NCI-H345 treated with DMSO at 0.1 percent for 48 hours (cell line): Measurements from ENCODE around the gene RAB39B.
"Not testable (repeated sequence)": the region's sequence is repeated elsewhere in the genome, so short reads cannot be mapped to it uniquely, and the experiment has no call there.

Experiments
- DNase-seq: peaks from one replicate; lab custom pipeline; 2025; ENCODE audit not compliant: unreplicated experiment; lab: John Stamatoyannopoulos, UW

The RAB39B gene

DNA sequence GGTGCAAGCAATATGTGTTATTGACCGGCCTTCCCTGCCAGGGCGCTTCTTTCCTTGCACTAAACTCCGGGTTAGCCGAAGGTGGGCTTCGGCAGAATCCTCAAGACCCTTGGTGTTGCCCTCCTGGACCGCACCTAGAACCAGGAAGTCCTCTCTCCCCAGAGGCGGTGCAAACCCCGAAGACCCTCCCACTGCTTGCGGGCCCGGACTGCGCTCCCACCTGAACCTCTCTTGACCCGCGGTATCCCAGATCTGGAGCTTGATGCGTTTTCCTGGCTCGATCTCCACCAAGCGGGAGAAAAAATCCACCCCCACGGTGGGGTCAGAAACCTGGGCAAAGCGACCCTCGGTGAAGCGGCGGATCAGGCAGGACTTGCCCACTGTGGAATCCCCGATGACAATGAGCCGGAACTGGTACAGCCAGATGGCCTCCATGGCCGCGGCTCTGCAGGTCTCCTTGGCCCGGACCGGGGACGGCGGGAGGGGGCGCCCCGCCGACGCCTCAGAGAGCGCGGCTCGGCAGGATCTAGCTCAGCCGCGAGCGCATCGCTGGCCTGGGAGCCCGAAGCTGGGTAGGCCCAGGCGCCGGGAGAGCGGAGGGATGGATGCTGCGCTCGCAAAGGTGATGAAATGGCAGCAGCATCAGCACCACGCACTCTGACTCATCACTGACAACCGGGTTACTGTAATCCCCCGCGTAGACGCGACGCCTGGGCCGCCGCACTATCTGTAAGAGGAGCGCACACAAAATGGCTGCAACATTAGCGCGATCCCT lies at the start of gene RAB39B:
Gene RAB39B, minus strand, starts transcription at position 638 of the 775 bp plus-strand sequence. Its CDS starts 203 bp downstream, at position 435.
- DNase-seq = peak; percentile 58

DNA sequence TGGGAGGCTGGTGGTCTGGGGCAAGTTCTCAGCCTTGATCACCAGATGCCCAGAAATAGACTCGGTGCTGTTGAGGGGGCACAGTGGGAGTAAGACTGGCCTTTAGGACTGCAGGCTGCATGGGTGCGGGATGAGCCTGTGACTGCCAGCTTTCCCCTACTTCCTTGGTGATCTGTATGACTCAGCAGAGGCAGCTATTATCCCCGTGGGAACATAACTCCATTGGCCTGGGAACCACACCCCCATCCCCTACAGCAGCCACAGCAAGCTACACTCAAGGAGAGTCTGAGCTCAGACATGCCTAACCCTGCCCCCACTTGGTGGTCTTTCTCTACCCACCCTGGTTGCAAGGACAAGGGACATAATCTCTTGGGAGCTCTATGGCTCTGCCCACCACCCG lies 49.5 kb upstream of the RAB39B start:
- DNase-seq = no peak

GRCh38 chrX:155293771-155294170 lies 29.5 kb upstream of the RAB39B start:
- no peak for DNase-seq

DNA sequence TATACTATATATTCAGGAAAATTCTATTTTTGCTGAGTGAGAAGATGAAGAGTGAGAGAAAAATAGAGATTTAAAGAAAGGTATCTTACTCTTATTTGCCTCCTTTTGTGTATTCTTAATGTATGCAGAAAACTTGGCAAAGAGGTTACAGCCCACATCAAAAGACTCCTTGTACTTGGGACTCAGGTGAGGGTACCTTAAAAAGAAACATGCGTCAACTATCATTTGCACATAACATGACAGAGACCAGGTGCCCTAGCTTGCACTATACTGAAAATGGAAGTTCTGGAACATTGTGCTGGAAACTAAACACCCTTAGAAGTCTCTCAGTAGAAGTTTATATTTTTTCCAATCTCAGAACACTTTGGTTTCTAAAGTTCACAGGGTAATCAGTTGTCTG lies 15.6 kb upstream of the RAB39B start:
- no peak for DNase-seq

GRCh38 chrX:155270969-155271368 lies 6.7 kb upstream of the RAB39B start:
- no peak for DNase-seq

DNA sequence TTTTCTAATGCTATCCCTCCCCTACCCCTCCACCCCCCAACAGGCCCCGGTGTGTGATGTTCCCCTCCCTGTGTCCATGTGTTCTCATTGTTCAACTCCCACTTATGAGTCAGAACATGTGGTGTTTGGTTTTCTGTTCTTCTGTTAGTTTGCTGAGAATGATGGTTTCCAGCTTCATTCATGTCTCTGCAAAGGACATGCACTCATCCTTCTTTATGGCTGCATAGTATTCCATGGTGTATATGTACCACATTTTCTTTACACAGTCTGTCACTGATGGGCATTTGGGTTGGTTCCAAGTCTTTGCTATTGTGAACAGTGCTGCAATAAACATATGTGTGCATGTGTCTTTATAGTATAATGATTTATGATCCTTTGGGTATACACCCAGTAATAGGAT lies 3.7 kb upstream of the RAB39B start:
- not testable (repeated sequence) for DNase-seq

GRCh38 chrX:155266439-155266838 lies 2.1 kb upstream of the RAB39B start:
- DNase-seq = no peak

- DNase-seq = peak; percentile 5
These were observed 1.1 kb downstream of the RAB39B start for GRCh38 chrX:155262970-155263754.

DNA sequence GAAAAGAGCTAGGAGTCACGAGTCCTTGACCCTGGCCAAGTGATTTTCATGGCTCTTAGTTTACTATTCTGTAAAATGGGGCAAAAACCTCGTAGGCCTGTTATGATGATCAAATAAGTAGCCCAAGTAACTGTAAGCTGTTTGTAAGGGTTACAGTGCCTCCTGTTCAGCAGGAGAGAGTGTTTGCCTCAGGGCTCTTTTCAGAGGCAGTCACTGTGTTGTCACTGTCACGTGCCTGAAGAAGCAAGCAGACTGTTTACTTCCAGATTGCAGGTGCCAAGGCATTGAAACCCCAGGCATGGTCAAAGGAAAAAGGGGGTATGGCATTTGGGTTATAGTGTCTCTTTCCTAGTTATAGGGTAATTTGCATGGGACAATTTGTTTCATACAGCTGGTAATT lies 4.5 kb downstream of the RAB39B start:
- no peak for DNase-seq

DNA sequence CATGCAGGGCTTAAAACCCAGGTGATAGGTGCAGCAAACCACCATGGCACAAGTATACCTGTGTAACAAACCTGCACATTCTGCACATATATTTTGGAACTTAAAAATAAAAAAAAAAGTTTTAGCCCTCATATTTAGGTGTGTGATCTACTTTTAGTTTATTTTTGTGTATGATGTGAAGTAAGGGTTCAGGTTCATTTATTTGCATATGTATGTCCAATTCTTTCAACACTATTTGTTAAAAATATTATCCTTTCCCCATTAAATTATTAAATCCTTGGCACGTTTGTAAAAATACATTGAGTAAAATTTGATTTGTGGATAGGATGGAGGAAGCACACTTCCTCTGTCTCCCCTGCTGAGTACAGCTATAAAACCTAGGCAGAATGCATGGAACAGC lies 12.9 kb downstream of the RAB39B start:
- no peak for DNase-seq

DNA sequence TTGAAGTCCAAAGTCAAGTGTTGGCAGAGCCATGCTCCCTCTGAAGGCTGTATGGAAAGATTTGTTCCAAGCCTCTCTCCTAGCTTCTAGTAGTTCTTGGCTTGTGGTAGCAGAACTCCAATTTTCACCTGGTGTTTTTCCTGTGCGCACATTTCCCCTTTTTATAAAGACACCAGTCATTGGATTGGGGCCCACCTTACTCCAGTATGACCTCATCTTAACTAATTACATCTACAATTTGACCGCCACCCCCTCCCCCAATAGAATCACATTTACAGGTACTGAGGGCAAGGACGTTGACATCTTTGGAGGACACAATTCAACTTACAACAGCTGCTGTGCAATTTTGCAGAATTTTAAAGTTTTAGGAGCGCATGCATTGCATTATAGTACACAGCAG lies 16.8 kb downstream of the RAB39B start:
- no peak for DNase-seq

DNA sequence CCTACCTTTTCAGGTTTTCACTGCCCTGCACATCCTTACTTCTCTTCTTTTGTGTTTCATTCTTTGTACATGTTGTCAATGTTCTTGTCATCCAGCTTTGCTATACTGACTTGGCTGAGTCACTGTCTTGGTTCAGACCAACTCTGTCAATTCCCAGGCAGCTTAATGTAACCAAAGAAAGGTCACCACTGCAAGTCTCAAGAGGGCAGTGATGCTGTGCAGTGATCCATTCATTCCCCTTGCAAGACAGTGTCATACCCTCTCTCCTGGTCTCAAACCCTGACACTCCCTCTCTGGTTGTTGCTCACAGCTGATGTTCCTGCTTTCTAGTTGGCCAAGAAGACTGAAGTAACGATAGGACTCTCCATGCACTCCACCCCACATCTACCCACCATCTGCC lies 17.5 kb downstream of the RAB39B start:
- DNase-seq = no peak

DNA sequence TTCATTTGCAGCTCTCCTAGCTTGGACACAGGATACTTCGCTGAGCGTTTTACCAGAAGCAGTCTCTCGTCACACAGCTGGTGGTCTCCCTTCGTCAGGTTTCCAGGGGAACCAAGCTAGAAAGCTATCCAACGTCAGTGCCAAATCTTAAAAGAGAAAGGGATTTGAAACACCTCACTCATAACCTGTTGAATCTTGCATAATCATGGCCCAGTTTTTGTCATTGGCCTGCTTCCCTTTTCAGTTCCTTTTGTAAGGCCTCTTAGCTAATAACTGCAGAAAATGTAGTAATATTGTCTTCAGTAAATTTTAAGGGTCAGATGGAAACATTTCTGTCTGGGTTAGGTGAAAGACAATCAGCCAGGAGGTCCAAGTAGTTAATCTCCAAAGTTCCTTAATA lies 22.0 kb downstream of the RAB39B start:
- no peak for DNase-seq

GRCh38 chrX:155237719-155238118 lies 26.6 kb downstream of the RAB39B start:
- DNase-seq = no peak

DNA sequence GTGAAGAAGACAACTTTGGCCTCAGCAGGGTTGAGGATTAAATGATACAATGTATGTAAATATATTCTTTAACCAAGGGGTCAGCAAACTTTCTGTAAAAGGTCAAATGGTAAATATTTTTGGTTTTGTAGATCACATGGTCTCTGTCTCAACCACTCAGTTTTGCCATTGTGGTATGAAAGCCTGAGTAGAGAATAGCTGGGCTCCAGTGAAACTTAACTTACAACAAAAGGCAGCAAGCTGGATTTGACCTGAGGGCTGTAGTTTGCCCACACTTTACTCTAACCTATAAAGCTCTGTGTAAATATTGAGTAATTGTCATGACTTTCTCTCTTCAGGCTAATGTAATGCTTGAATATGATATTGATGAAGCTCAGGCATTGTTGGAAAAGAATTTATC lies 28.4 kb downstream of the RAB39B start:
- no peak for DNase-seq

- no peak for DNase-seq
These were observed 33.1 kb downstream of the RAB39B start for GRCh38 chrX:155231163-155231562.

DNA sequence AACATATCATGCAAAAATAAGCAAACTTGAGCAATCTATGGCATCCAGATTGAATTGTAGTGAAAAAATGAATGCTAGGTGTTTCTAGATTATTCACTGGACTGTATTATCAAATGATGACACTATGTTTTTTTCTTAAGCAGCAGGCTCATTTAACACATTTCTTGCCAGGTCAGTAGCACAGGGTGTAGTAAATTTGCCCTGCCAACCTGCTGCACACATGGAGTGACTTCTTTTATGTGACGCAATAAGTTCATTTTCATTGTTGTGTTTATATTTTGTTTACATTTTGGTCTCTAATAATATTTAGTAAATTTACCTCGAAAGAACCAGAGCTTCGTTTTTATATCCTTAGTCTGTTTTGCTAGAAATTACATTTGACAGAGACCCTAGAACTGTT lies 38.5 kb downstream of the RAB39B start:
- no peak for DNase-seq

DNA sequence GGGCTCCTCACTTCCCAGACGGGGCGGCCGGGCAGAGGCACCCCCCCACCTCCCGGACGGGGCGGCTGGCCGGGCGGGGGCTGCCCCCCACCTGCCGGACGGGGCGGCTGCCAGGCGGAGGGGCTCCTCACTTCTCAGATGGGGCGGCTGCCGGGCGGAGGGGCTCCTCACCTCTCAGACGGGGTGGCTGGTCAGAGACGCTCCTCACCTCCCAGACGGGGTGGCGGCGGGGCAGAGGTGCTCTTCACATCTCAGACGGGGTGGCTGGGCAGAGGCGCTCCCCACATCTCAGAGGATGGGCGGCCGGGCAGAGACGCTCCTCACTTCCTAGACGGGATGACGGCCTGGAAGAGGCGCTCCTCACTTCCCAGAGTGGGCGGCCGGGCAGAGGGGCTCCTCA lies 40.5 kb downstream of the RAB39B start:
- not testable (repeated sequence) for DNase-seq

DNA sequence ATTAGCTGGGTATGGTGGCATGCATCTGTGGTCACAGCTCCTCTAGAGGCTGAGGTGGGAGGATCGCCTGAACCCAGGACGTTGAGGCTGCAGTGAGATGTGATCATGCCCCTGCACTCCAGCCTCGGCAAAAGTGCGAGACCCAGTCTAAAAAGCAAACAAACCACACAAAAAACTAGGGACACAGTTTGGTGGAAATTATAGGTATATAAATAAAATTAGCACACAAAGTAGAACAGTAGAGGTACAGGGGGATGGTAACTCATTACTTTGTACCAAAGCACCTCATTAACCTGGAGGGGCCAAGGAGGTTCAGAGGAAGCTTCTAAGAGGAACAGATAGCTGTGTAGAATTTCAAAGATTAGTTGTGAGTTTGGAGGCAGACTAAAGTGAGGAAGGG lies 42.9 kb downstream of the RAB39B start:
- DNase-seq = no peak

GRCh38 chrX:155218777-155219176 lies 45.5 kb downstream of the RAB39B start:
- no peak for DNase-seq

DNA sequence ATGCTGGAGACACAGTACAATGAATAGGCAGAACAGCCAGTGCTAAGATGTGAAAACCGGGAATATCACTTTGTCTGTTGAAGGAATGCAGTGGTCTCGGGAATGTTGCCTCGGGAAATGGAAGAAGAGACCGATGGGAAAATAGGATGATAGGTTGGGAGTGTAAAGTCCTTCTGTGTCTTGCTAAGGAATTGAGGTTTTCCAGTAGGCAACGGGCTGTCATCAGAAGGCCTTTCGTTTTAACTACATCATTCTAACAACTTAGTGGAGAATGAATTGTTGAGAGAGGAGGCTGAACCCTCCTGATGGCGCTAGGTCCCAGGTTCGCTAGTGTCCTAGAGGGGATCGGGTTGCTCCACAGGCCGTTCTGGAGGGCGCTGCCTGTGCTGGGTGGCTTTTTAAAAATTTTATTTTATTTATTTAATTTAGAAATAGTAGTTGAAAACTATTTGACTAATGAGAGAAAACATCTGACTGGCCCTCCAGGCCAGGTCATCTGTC lies 47.3 kb downstream of the RAB39B start:
- DNase-seq = no peak
